Jurkat, Clone E6-1 (cell line): ENCODE data around the gene APP. TPM values are rescaled to one million over a fixed set of nuclear protein-coding genes. Genes with fewer than 3 reads are reported as not detected.

Source experiments
- DNase-seq: peaks from one replicate; pipeline ENCODE4 v3.0.0-alpha.2; 2011; ENCODE audit warnings: low read depth, low spot score
- H3K4me3 ChIP-seq: 2 replicates; pipeline ENCODE4 v1.5.1; 2011; ENCODE audit warnings: mild to moderate bottlenecking, low read length, control low read depth, moderate library complexity
- polyA plus RNA-seq: library from polyadenylated mRNA; unstranded; fragments of >200 nt; gene quantifications from one replicate; pipeline ENCODE4 v1.2.1, GENCODE V29; 2012; ENCODE audit warnings: missing spikeins; ENCODE audit not compliant: insufficient read length, insufficient read depth

APP gene
- polyA plus RNA-seq: 114 TPM

DNA sequence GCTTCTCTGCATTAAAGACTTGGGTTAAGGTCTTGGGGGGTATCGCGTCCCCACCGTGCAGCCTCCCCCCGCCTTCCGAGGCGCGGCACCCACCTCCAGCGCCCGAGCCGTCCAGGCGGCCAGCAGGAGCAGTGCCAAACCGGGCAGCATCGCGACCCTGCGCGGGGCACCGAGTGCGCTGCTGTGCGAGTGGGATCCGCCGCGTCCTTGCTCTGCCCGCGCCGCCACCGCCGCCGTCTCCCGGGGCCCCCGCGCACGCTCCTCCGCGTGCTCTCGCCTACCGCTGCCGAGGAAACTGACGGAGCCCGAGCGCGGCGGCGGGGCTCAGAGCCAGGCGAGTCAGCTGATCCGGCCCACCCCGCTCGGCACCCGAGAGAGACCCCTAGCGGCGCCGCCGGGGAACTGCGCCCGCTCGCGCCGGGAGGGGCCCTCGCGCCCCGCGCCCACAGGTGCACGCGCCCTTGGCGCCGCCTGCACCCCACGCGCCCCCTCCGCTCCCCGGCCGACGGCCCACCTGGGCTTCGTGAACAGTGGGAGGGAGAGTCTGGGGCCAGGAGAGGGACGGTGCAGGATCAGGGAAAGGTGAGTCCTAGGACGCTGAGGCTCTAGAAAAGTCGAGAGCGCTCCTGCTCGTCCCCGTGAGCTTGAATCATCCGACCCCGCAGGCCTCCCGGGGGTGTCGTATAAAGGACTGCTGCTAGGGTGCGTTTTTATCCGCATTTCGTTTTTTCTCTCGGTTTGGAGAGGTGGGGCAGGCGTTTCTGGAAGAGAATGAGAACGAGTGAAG, at the start of gene APP:
Gene APP (minus strand): TSS at position 300 of the 787 bp plus-strand sequence. CDS start 150 bp downstream, at position 150.
- peak; percentile 38 for DNase-seq
- H3K4me3 ChIP-seq: peak within 1 kb of the TSS; percentile 46

DNA sequence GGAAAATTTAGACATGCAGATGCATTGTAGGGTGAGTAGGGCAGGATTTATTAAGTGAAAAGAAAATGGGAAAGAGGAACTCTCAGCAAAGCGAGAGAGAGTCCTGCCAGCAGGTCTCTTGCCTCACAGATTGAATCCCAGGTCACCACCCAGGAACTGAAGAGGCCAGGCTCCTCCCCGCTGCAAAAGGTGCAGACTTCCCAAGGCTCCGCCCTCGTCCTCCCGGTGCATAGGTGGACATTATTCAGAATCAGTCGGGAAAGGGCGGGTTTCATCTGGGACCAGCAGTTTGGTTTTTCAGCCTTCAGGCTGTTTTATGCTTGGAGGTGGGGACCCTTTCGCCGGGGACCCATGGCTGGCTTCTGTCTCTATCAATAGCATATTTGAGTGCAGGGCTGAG, 41.6 kb upstream of the APP start:
- no peak overlapping the region for H3K4me3 ChIP-seq
- no peak for DNase-seq

DNA sequence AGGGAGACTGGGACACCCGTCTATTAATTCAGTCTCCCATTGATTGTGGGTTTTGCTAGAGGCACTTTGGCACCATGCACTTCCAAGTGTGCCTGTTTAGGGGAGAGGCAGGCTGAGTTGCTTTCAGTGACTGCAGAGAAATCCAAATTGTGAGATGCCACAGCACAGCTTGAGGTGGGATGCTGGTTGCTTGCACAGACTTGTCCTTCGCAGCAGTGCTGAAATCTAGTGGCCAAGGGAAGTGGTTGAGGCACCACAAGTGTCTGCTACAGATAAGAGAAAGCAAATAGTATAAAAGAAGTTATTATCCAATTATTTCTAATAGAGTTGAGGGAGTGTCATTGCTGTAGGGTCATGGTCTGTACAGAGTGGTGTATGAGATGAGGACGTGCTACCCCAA, 40.0 kb upstream of the APP start:
- no peak overlapping the region for H3K4me3 ChIP-seq
- no peak for DNase-seq

DNA sequence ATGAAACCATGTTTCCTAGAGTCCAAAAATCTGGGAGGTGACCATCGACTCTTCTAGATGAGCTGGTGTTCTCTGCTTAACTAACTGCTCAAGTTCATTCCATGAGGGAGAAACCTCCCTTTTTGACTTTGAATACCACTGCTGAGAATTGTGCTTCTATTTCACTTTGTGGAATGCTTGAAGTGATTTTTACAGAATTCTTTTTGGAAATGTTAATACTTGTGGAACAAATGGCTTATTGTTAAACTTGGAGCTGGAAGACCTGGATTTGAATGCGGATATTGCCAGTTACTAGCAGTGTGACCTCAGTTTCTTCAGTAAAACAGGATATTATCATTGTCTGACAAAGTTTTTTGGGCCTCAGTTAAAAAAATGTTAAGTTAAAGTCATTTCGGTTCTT, 36.5 kb upstream of the APP start:
- no peak overlapping the region for H3K4me3 ChIP-seq
- no peak for DNase-seq

DNA sequence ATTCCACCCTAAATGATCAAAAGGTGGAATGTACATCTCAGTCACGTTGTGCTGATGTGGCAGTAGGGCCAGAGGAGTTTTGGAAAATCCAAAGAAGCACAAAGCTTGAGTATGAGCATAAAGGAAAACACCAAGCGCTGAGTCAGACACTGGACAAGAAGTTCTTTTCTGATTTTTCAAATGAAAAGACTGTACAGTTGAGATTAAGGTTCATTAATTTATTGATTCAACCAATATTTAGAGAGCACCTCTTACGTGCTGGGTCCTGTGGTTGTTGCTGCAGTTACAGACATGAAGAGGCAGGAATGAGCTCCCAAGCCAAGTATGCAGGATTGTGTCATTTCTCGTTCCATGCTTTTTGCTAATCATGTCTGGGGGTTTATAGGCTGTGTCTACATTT, 28.9 kb upstream of the APP start:
- no peak for DNase-seq
- no peak overlapping the region for H3K4me3 ChIP-seq

DNA sequence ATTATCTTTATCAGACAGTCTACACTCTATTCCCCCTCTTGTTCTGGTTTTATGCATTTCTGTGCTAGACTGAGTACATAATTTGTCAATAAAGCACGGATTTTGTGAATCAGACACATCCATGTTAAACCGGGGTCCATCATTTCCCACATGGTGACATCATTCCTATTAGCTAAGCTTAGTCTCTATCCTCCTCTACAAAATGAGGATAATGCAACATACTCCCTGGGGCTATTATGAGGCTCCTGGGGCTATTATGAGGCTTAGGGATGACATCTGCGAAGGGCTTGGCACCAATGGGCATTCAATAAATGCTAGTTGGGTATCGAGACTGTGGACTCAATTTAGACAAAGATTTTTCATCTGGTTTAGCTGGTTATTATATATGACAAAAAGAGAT, 25.1 kb upstream of the APP start:
- no peak overlapping the region for H3K4me3 ChIP-seq
- DNase-seq: no peak

DNA sequence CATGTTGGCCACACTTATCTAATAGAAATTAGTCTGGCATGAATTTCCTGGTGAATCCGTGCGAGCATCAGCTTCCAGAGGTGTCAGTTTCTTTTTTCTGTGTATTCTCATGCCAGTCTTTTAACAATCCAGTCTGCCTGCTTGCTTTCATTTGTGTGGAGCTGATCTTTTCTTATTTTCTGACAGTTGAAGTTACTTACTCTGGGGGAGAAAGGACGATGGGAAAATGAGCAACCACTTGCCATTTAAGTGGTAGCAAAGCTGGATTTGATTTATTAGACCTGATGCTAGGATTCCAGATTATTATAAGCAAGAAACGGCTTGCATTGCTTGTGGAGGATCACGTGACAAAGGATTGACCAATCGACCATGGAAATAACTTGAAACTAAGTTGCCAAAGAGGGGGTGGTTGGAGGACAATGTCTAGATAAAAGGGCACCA, 24.3 kb upstream of the APP start:
- H3K4me3 ChIP-seq: no peak overlapping the region

DNA sequence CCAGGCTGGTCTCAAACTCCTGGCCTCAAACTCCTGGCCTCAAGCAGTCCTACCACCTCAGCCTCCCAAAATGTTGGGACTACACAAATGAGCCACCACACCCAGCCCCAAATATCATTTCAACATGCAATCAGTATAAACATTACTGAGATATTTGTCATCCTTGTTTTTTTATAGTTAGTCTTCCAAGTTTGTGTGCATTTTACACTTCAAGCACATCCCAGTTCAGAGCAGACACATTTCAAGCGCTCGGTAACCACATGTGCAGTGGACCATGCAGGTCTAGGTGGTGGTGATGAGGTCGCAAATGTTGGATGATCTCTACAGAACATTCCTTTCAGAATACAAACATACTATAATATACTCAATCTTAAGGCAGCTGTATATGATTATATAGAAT, 23.8 kb upstream of the APP start:
- DNase-seq: no peak
- H3K4me3 ChIP-seq: no peak overlapping the region

More for the DNA sequence above, 24.3 kb upstream of the APP start:
- no peak for DNase-seq

DNA sequence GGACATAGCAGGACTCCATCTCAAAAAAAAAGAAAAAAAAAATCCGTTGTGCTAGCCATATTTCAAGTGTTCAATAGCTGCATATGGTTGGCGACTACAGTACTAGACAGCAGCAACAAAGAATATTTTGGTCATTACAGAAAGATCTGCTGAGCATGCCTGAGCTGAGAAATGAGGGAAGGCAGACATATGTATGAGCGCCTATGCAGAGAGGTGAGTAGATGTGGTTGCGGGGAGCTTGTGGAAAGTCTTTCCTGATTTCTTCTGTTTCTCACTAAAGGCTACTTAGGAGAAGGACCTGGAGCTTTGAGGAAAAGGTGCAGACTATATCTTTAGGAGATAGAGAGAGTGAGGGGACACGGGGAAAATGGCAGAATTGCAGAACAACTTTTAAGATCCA, 21.0 kb upstream of the APP start:
- no peak overlapping the region for H3K4me3 ChIP-seq
- DNase-seq: no peak

DNA sequence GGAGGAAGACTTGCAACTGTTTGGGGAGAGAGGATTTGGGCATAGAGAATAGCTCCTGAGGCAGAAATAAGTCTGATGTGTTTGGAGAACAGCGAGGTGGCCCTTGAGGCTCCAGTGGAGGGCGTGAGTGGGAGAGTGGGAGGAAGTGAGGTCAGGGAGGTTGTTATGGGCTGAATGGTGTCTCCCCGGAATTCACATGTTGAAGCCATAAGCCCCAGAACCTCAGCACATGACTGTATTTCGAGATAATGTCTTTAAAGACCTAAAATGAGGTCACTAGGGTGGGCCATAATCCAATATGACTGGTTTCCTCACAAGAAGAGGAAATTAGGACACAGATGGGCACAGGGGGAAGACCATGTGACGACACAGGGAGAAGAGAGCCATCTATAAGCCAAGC, 17.9 kb upstream of the APP start:
- H3K4me3 ChIP-seq: no peak overlapping the region
- no peak for DNase-seq

DNA sequence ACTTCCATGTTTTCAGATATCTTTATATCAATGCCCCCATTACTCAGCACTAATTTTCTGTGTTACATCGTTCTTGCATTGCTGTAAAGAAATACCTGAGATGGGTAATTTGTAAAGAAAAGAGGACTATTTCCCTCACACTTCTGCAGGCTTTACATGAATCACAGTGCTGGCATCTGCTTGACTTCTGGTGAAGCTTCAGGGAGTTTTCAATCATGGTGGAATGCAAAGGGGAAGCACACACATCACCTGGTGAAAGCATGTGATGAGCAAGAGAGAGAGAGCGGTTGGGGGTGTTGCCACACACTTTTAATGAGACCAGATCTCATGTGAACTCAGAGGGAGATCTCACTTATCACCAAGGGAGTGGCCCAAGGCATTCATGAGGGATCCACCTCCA, 14.9 kb upstream of the APP start:
- DNase-seq: no peak
- no peak overlapping the region for H3K4me3 ChIP-seq

DNA sequence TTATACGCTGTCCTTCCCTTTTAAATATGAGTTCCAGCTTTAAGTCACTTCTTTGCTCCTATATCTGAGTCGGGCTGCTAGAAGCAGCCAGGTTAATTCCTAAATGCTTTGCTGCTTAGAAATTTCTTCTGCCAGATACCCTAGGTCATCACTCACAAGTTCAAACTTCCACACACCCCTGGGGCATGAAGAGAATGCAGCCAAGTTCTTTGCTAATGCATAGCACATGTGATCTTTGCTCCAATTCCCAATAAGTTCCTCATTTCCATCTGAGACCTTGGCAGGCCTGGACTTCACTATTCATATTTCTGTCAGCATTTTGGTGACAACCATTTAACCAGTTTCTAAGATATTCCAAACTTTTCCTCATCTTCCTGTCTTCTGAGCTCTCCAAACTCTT, 14.5 kb upstream of the APP start:
- no peak for DNase-seq
- no peak overlapping the region for H3K4me3 ChIP-seq

DNA sequence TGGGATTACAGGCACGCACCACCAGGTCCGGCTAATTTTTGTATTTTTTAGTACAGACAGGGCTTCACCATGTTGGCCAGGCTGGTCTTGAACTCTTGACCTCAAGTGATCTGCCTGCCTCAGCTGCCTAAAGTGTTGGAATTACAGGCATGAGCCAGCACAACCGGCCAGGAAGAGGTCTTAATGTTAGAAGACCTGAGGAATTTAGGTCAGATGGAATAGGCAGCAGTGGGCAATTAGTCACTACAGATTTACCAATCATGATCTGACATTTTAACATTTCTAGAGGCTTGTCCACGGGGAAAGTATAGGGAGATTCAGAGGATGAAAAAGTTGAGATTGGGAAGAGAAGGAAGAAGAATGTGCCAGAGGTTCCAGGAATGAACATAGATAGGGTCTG, 8.9 kb upstream of the APP start:
- no peak for DNase-seq
- no peak overlapping the region for H3K4me3 ChIP-seq

DNA sequence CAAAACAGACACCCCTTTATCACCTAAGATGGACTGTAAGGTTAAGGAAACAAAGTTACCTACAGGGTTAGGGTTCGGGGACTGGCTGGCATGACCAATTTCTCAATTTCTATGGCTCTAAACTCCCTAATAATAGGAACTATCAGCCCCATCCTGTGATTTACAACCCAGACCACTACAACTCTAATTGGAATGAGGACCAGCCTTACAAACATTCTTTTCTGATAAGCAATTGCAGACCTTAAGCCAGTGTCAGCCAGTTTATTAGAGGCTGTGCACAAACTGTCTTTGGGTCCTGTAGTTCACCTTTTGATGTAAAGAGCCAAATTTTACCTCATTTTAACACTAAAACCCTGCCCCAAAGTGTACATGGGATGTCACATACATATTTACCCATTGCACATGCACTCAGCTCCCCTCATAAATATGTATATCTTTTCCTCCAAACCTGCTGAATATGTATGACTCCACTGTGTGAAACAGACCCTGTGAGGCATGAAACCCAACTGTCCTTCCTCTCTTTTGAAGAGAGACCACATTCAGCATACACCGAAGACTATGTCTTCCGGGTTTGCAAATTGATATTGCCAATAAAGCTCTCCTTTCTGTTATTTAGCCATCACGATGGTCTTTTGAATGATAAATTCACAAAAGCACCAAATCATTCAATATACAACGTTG, 7.3 kb upstream of the APP start:
- DNase-seq: no peak
- H3K4me3 ChIP-seq: no peak overlapping the region

DNA sequence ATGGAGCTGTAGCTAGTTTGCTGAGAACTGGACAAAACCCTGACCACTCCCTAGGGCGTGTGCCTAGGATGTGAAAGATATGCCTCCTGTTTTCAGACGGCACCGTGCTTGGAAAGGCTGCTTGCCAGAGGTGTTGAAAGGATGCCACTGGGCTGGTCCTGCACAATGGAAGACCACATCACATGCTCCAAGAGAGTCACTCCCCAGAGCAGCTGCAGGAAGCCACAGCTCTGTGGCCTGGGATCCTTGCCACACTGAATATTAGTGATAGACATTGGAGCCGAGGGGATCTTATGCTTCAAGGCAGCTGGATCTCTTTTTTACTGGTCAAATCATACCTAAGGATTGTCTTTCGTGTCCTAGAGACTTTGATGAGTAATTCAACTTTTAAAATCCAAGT, 6.6 kb upstream of the APP start:
- no peak for DNase-seq

DNA sequence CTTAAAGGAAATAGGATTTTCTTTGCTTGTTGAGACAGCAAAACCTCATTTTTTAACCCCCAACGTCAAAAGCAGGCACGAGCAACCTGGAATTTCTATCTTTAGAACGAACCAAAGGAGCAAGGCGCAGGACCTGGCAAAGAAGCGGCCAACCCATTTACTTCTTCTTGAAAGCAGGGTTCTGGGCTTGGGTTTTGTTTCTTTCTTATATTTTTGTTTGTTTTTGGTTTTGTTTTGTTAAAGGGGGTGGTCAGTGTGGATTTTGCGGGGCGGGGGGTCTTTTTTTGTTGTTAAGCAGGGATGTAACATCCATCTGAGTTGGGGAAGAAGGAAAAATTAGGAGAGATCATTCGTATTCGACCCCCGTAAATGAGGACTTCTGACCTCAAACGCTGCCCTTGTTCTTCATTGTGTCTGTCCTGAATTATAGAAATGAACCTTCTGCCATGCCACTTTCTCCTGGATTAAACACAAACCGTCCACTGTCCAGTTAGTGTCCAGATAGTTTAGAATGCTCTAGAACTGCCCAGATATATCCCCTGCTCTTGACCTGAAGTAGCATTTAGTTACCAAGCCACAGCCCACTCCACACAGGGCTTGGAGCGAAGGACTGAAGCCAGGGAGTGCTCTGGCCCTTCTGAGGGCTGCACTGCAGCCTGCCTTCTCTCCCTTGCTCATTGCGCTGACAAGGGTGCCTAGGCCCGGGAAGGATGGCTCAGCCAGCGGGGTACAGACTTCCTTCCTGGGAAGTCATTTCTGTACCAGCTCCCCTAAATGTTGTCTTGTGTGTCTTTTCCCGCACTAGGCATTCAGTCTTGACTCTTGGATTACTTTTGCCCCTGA, 909 bp upstream of the APP start:
- no peak overlapping the region for H3K4me3 ChIP-seq
- no peak for DNase-seq

More for the DNA sequence above, 6.6 kb upstream of the APP start:
- no peak overlapping the region for H3K4me3 ChIP-seq

DNA sequence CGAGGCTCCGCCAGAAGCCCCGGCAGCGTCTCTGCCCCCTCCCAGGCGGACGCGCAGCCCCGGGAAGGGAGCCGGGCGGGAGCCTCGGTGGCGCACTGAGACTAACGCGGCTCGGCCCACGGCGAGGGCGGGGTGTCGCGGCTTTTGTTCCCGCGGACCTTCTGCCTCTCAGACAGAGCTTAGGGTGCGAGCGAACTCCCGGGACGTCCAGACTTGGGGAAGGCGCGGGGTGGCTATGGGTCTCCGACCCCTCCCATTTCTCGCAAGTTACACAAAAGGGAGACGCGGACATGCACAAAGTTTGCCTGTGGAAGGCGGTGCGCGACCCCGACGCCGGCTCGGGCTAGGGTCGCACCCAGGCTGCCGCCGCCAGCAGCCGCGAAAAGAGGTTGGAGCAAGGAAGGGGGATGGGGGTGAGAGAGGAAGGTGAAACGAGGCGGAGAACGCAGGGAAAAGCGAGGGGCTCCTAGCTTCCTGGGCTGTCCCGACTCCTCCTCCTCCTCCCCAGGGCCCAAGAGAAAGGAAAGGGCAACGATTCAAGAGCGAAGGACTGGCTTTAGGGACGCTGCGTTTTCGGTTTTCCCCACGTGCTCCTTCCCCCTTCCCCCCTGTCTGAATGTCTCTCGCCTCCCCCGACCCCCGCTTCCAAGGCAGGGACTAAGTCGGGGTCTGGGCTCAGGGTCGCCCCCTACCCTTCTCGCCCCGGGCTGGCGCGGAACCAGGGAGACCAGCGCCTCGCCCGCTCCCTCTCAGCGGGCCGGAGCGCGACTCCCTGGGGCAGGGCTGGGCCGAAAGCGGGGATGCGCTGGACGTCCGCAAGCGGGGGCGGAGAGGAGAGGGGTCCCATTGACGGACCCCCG, 729 bp downstream of the APP start:
- no peak for DNase-seq
- H3K4me3 ChIP-seq: peak overlapping the region; percentile 46

DNA sequence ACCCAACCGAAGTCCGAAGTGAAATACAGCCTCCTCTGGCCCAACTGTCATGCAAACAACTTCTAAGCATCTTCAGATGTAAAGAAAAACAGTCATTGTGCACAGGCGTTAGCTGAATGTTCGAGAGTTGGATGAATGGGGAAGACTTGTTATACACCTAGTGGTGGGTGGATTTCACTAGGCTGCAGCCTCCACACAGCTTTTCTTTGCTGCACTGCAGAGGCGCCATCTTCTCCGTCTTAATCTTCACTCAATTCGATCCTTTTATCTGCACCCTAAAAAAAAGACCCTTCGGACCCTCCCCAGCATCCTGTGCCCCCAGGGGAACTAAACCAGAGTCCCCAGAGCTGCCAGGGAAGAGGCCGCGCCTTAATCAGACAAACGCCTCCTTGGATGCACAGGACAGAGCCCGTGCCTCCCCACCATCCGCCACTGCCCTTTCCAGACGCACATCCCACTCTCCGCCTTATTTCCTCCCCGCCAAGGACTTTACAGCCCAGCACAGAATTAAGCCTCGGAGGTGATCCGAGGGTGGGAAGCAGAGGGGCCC, 1.4 kb downstream of the APP start:
- peak; percentile 42 for DNase-seq
- H3K4me3 ChIP-seq: peak overlapping the region; percentile 46

DNA sequence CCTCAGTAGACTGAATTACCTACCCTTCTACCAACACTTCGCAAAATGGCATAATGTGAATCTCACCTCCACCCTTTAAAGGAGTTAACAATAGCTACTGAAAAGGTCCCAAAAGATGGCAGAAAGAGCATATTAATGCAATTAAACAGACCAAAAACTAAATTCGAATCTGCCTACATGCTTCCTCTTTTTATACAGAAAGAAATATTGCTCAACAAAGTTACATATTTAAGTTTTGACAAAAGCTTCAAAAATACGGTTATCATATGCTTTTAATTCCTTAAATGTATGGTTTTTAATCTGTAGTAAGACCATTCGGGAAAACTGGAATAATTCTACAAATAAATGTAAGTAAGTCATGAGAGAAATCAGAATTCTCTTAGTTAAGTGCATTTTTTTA, 2.2 kb downstream of the APP start:
- H3K4me3 ChIP-seq: no peak overlapping the region
- no peak for DNase-seq
